GDM1 (cell line): Measurements from ENCODE around the gene MICAL3.
"Not testable (repeated sequence)": the region's sequence is repeated elsewhere in the genome, so short reads cannot be mapped to it uniquely, and the experiment has no call there.

Source experiments
- DNase-seq: peaks from one replicate; lab custom pipeline; 2025; lab: John Stamatoyannopoulos, UW

Gene MICAL3

GRCh38 chr22:17999851-18000250 is 24.5 kb downstream of the MICAL3 start:
- no peak for DNase-seq

- DNase-seq: no peak
Measured at GRCh38 chr22:17998913-17999312, 25.4 kb downstream of the MICAL3 start.

- DNase-seq: no peak
Measured at GRCh38 chr22:17997456-17997855, 26.9 kb downstream of the MICAL3 start.

GRCh38 chr22:17995256-17995655 is 29.1 kb downstream of the MICAL3 start:
- not testable (repeated sequence) for DNase-seq

- DNase-seq: no peak
Measured at GRCh38 chr22:17994424-17995108, 29.8 kb downstream of the MICAL3 start.

- DNase-seq: not testable (repeated sequence)
Measured at GRCh38 chr22:17992976-17993375, 31.4 kb downstream of the MICAL3 start.

GRCh38 chr22:17991992-17992391 is 32.4 kb downstream of the MICAL3 start:
- not testable (repeated sequence) for DNase-seq

GRCh38 chr22:17990942-17991341 is 33.4 kb downstream of the MICAL3 start:
- DNase-seq: no peak

GRCh38 chr22:17990147-17990546 is 34.2 kb downstream of the MICAL3 start:
- no peak for DNase-seq

- DNase-seq: no peak
Measured at GRCh38 chr22:17988800-17989513, 35.4 kb downstream of the MICAL3 start.

- no peak for DNase-seq
Measured at GRCh38 chr22:17985606-17986005, 38.8 kb downstream of the MICAL3 start.

- DNase-seq: not testable (repeated sequence)
Measured at GRCh38 chr22:17985071-17985470, 39.3 kb downstream of the MICAL3 start.

GRCh38 chr22:17984114-17984513 is 40.2 kb downstream of the MICAL3 start:
- no peak for DNase-seq

GRCh38 chr22:17982572-17983141 is 41.7 kb downstream of the MICAL3 start:
- no peak for DNase-seq

- DNase-seq: no peak
Measured at GRCh38 chr22:17981497-17981896, 42.9 kb downstream of the MICAL3 start.

- peak; percentile 49 for DNase-seq
Measured at GRCh38 chr22:17980638-17981051, 43.7 kb downstream of the MICAL3 start.

GRCh38 chr22:17980015-17980590 is 44.3 kb downstream of the MICAL3 start:
- no peak for DNase-seq

- DNase-seq: no peak
Measured at GRCh38 chr22:17978027-17978426, 46.3 kb downstream of the MICAL3 start.

GRCh38 chr22:17977371-17977770 is 47.0 kb downstream of the MICAL3 start:
- no peak for DNase-seq

GRCh38 chr22:17976121-17976520 is 48.2 kb downstream of the MICAL3 start:
- DNase-seq: no peak

- DNase-seq: no peak
Measured at GRCh38 chr22:17974703-17975372, 49.5 kb downstream of the MICAL3 start.

GRCh38 chr22:17974087-17974486 is 50.3 kb downstream of the MICAL3 start:
- no peak for DNase-seq
